ENCODE measurements around the gene ARID3C. TPM values are rescaled to one million over a fixed set of nuclear protein-coding genes. Genes with fewer than 3 reads are reported as not detected.

The ARID3C gene
- total RNA-seq, 8 experiments from 2014 or later, result 0.05 to 0.71 (median 0.16) TPM; not detected in 4

DNA sequence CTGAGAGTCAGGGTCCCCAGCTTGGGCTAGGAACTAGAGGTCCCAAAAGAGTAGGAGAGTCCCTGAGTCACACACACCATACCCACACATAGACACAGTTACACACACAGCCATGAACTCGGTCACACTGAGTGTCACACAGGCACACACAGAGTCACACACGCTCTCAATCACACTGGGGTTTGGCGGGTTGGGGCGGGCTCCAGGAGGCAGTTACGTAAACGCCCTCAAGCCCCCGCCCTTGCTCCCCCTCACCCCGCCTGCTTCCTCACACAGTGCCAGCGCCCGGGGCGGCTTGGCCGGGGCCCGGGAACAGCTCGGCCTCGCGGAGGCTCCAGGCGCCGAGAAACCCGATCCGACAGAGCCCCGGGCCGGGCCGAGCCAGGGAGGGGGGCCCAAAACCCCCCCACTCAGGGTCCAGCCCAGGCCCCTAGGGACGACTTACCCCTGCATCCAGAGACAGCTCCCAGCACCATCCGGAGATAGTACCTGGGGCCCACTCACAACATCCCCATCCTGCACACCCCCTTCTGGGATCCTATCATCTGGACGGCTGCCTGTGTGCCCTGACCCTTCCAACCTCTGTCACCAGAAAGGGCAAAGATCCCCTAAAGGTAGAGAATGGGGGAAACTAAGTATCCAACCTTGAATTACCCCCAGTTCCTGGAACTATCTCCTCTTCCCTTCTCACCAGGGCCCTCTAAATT lies 35.8 kb downstream of the ARID3C start:
- peaks cover 20 to 23% of the 10 kb centered on the region in 2 donors for H3K4me1 ChIP-seq (replicated peaks in 1 of 2)

DNA sequence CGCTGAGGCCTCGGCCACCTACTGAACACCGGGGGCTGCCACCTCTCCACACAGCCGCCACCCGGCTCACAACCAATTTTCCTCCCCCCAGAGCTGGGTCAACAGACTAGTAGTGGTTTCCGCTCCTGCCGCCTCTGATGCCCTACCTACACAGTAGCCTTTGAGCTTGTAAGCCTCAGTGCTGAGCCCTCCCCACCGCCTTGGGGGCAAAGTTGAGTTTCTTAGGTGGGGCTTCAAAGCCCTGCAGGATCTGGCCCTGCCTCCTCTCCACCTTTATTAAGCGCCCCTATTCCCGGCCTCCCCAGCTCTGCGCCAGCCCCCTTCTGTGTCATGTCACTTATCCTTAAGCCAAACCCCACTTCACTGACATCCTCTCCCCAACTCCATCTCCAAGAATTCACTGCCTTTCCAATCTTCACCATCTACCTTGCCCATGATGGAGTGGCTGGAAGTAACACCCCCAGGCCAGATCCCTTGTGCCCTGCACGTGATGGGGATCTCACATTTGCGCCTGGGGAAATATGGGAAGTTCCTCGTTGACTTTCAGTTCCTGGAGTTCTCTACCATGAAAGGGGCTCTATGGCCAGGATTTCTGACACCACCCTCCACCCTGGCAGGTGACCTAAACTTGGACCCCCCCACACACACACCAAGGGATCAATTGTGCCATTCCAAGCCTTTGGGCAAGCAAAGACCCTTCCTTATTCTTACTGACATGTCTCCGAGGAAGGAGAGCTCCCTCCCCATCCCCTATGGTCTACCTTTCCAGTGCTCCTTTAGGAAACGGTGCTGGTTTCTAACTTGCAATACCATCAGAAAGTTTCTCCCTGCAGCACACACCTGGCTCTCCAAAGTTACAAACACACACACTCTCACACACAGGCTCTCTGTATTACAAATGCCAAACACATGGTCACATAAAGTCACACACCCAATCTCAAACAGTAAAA lies 36.7 kb downstream of the ARID3C start:
- 20 to 100% (median 68%) methylated on average over 1 to 12 of the region's 16 CpGs; no CpG with 5 or more reads in 4 of the 10 experiments for WGBS, 10 experiments
- Histone ChIP-seq H3K4me3 (no peak overlapping the region), H3K27ac (no peak overlapping the region), H3K4me1 (replicated peaks in 1 of 2) (peaks cover 27 to 30% of the 10 kb centered on the region in 2 donors)
- peak in 1 of 8 experiments; percentile 1 for ATAC-seq (replicated peaks in 6 of 8)
- in situ Hi-C loops (cut with MboI; ENCODE audit: low pct_unique_long_range_greater_than_20kb in 2 of 9, low sequenced_read_pairs in 9 of 9, unreplicated experiment in 9 of 9), result no loop called here

More for the DNA sequence above, 35.8 kb downstream of the ARID3C start:
- WGBS, 10 experiments, result 45% methylated on average over 2 of the region's 26 CpGs; no CpG with 5 or more reads in 9 of the 10 experiments
- in situ Hi-C loops (cut with MboI; ENCODE audit: low pct_unique_long_range_greater_than_20kb in 2 of 9, low sequenced_read_pairs in 9 of 9, unreplicated experiment in 9 of 9), result no loop called here
- Histone ChIP-seq H3K4me3 (no peak overlapping the region), H3K27ac (no peak overlapping the region)
- ATAC-seq (replicated peaks in 6 of 8), result peak in 6 of 8 experiments; percentile 5 to 77 (median 39)

GRCh38 chr9:34591248-34591916 lies 37.5 kb downstream of the ARID3C start:
- ATAC-seq (replicated peaks in 6 of 8), result peak; percentile 42 to 84 (median 52)
- Histone ChIP-seq H3K27ac (no peak overlapping the region), H3K4me1 (replicated peaks in 1 of 2) (peaks cover 35 to 38% of the 10 kb centered on the region in 2 donors), H3K4me3 (peak overlapping the region in 1 of 5 donors; percentile 3)
- in situ Hi-C loops (cut with MboI; ENCODE audit: low pct_unique_long_range_greater_than_20kb in 2 of 9, low sequenced_read_pairs in 9 of 9, unreplicated experiment in 9 of 9), result no loop called here
- WGBS, 10 experiments, result 0 to 60% (median 46%) methylated on average over 2 to 9 of the region's 60 CpGs; no CpG with 5 or more reads in 5 of the 10 experiments

DNA sequence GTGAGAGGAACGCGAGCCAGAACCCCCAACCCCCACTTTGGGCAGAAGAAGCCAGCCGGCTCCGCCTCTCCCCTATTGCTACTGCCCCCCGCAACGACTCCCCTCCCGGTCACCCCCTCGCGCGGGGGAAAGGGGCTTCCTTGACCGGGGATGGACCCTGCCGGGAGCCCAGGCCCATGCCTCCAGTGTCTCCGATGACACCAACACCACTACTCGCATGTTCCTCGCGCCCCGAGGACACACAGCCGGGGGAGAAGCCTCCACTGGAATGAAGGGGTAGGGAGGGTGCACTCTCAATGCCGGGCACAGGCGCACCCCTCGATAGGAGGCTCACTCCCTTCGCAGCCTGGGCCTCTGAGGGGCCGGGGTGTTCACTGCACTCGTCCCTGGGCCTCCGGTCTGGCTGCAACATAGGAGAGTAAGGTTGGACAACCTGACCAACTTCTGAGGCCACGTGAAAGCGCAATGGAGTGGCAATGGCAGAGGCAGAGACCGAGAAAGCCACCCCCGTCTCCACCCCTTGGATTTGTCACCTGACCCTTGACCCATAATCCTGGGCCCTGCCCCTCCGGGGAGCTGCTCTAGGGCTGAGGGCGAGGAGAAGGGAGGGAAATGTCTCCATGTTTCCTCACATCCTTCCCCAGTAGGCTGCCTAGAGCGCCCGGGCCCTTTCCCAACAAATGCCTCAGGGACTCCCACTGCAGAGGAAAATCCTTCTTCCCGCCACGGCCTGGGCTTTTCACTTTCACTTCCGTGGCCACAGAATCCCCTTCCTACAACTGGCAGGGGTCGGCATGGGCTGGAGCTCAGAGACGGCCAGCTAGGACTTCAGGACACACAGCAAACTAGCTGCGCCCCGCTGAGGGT lies 38.3 kb downstream of the ARID3C start:
- Histone ChIP-seq H3K4me1 (replicated peaks in 1 of 2) (peaks cover 43 to 46% of the 10 kb centered on the region in 2 donors), H3K27ac (peak overlapping the region; percentile 76 to 88), H3K4me3 (peak overlapping the region; percentile 52 to 81 (median 71))
- 0 to 80% (median 60%) methylated on average over 1 to 6 of the region's 40 CpGs; no CpG with 5 or more reads in 3 of the 10 experiments for WGBS, 10 experiments
- ATAC-seq (replicated peaks in 6 of 8), result peak in 2 of 8 experiments; percentile 1
- in situ Hi-C loops (cut with MboI; ENCODE audit: low pct_unique_long_range_greater_than_20kb in 2 of 9, low sequenced_read_pairs in 9 of 9, unreplicated experiment in 9 of 9), result no loop called here

DNA sequence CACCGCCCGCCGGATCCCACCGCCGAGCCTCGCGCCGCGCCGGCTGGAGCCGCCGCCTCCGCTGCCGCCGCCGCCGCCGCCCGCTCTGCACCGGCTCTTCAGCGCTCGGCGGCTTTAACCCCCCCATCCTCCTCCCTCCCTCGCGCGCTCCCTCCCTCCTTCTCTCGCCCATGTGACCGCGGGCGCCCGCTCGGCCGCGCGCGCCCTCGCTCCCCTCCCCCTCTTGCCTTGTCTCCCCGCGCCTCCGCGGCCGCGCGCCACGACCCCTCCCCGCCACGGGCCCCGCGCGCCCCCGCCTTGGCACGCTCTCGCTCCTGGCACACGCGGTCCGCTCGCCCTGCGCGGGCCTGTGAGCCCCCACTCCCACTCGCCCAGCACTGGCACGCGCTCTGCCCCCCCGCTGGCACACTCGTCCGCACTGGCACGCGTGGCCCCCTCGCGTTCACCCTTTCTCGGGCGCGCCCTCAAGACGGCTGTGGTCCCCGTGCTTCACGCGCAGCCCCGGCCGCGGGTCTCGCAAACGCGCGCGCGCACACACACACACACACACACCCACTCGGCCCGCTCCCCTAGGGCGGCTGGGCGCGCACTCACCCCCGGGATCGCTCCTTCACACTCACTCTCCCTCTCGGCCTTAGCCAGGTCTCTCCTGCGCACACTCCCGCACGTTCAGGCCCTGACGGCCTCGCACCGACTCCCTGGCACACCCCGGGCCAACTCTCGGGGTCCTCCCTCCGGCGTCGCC lies 39.1 kb downstream of the ARID3C start, which contains the start of gene CNTFR:
Gene CNTFR (minus strand): TSS at position 89 of the 745 bp plus-strand sequence. CDS start 20,743 bp downstream, outside the sequence.
- H3K4me1 ChIP-seq (replicated peaks in 1 of 2), result peaks cover 47 to 49% of the 10 kb centered on the region in 2 donors
- H3K27ac ChIP-seq, result peak within 1 kb of the TSS; percentile 76 to 88
- peak within 1 kb of the TSS; percentile 52 to 81 (median 71) for H3K4me3 ChIP-seq
- in situ Hi-C loops (cut with MboI; ENCODE audit: low pct_unique_long_range_greater_than_20kb in 2 of 9, low sequenced_read_pairs in 9 of 9, unreplicated experiment in 9 of 9), result no loop called here
- no CpG with 5 or more reads among the region's 104 CpGs for WGBS, 10 experiments
- ATAC-seq (replicated peaks in 6 of 8), result peak in 7 of 8 experiments; percentile 13 to 75 (median 67)

DNA sequence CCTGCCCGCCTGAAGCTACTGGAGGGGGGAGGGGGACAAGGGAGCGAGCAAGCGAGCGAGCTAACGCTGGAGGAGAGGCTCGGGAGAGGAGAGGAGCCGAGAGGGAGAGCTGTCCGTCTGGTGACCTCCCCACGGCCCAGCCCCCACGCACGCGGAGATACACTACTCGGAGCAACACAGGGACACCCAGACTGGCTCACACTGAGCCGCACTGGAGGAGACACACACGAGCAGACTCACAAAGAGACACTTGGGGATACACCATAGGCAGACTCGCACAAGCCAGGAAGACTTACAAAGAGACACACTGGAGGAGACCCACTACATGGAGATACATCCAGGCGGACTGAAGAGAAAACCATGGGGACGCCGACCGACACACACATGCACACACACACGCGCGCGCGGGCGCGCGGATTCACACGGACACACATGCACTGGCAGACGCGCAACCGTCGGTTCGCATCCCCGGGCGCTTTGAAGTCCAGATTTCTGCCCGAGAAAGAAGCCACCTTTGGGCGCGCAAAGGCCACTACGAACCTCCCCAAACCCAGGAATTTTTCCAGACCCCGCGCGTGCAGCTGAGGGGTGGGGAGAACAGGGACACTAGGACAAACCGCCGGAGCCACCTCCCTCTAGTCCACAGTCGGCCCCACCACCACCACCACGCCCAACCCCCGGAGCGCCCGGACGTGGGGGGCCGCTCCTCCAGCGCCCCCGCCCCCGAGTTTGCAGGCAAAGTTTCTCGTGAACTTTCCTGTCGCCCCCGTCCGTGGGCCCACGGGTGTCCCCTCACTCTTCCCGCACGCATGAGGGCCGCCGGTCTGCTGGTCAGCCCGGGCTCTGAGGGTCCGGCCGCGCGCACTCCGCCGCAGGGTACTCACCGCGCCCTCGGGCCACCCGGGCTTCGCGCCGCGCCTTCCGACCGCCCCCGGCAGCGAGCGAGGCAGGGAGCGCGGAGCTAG lies 39.9 kb downstream of the ARID3C start:
- Histone ChIP-seq H3K27ac (peak overlapping the region; percentile 9 to 88), H3K4me3 (peak overlapping the region; percentile 52 to 81 (median 71)), H3K4me1 (replicated peaks in 1 of 2) (peaks cover 56 to 57% of the 10 kb centered on the region in 2 donors)
- 0 to 4% (median 0%) methylated on average over 1 to 23 of the region's 86 CpGs; no CpG with 5 or more reads in 4 of the 10 experiments for WGBS, 10 experiments
- ATAC-seq (replicated peaks in 6 of 8), result peak in 6 of 8 experiments; percentile 5 to 40 (median 34)
- in situ Hi-C loops (cut with MboI; ENCODE audit: low pct_unique_long_range_greater_than_20kb in 2 of 9, low sequenced_read_pairs in 9 of 9, unreplicated experiment in 9 of 9), result no loop called here

DNA sequence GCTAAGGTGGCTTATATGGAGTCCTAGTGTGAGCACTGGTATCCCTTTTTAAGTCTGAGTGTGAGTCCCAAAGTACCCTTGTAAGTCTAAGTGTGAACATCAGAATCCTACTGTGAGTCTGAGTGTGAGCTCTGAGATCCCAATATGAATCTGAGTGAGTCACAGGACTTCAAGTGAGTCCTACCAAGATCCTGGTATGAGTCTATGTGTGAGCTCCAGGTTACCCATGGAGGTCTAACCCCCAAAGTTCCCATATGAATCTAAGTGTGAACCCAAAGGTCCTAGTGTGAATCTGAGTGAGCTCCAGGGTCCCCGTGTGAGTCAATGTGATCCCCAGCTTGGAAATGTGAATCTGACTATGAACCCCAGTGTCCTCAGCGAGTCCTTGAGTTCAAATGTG lies 41.6 kb downstream of the ARID3C start:
- Histone ChIP-seq H3K27ac (no peak overlapping the region), H3K4me3 (peak overlapping the region in 3 of 5 donors; percentile 52 to 81 (median 70)), H3K4me1 (replicated peaks in 1 of 2) (peaks cover 64 to 69% of the 10 kb centered on the region in 2 donors)
- 57 to 100% (median 88%) methylated on average over 1 to 2 of the region's 2 CpGs; no CpG with 5 or more reads in 5 of the 10 experiments for WGBS, 10 experiments
- no peak for ATAC-seq (replicated peaks in 6 of 8)
- in situ Hi-C loops (cut with MboI; ENCODE audit: low pct_unique_long_range_greater_than_20kb in 2 of 9, low sequenced_read_pairs in 9 of 9, unreplicated experiment in 9 of 9), result no loop called here

DNA sequence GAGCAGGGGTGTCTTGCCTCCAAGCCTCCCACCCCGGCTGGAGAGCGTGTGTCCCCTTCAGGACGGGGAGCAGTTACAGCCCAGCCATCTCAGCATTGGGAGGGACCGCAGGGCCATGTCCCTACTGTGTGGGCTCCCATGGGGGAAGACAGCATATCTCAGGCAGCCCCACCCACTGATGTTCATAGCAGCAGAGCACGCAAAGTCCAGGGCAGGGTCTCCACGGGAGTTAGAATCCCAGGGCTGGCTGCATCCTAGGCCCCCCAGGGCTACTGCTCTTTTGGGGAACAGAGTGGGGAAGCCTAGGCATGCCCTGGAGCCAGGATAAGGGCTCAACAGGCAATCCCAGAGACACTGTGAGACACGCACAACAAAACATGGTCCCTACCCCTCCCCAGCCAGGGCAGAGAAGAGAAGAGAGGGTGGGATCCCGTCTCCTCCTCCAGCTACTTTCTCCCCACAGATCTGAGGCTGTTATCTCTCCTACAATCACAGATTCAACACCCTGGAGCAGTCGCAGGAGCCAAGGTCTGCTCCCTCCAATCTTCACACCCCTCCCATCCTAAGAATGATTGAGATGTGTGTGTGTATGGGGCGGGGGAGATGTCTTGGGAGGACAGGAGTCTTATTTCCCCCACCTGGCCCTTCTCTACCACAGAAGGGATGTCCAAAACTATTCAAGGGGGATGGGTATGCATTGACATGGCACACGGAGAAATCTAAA lies 42.8 kb downstream of the ARID3C start:
- peaks cover 67 to 73% of the 10 kb centered on the region in 2 donors for H3K4me1 ChIP-seq (replicated peaks in 1 of 2)
- 40 to 100% (median 61%) methylated on average over 1 to 5 of the region's 11 CpGs; no CpG with 5 or more reads in 3 of the 10 experiments for WGBS, 10 experiments

GRCh38 chr9:34584970-34585369 lies 43.9 kb downstream of the ARID3C start:
- H3K4me3 ChIP-seq, result no peak overlapping the region
- in situ Hi-C loops (cut with MboI; ENCODE audit: low pct_unique_long_range_greater_than_20kb in 2 of 9, low sequenced_read_pairs in 9 of 9, unreplicated experiment in 9 of 9), result no loop called here
- H3K4me1 ChIP-seq (replicated peaks in 1 of 2), result peaks cover 68 to 74% of the 10 kb centered on the region in 2 donors
- no peak overlapping the region for H3K27ac ChIP-seq
- 0 to 100% (median 93%) methylated on average over 1 to 5 of the region's 5 CpGs; no CpG with 5 or more reads in 5 of the 10 experiments for WGBS, 10 experiments
- no peak for ATAC-seq (replicated peaks in 6 of 8)

More for the DNA sequence above, 42.8 kb downstream of the ARID3C start:
- no peak for ATAC-seq (replicated peaks in 6 of 8)
- peak overlapping the region in 1 of 5 donors; percentile 13 for H3K4me3 ChIP-seq
- in situ Hi-C loops (cut with MboI; ENCODE audit: low pct_unique_long_range_greater_than_20kb in 2 of 9, low sequenced_read_pairs in 9 of 9, unreplicated experiment in 9 of 9), result no loop called here
- no peak overlapping the region for H3K27ac ChIP-seq

DNA sequence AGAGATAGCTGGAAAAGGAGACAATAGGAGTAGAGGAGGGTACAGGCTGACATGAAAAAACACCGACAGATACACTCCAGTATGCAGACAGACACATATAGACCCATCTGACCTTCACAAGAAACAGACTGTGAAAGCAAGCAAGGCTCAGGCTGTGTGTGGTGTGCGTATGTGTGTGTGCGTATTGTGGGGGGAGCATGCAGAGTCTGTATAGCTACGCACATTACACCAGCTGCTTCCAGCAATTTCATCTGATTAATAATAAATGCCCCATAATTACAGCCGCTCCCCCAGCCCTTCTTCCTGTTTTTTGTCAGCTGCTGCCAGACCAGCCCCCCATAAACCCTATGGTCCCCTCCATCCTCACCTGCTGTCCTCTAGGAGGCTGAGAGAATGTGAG lies 46.1 kb downstream of the ARID3C start:
- in situ Hi-C loops (cut with MboI; ENCODE audit: low pct_unique_long_range_greater_than_20kb in 2 of 9, low sequenced_read_pairs in 9 of 9, unreplicated experiment in 9 of 9), result no loop called here
- 20 to 100% (median 77%) methylated on average over 1 to 5 of the region's 5 CpGs; no CpG with 5 or more reads in 4 of the 10 experiments for WGBS, 10 experiments

More for the DNA sequence above, 46.1 kb downstream of the ARID3C start:
- no peak overlapping the region for H3K4me3 ChIP-seq
- peak overlapping the region; percentile 17 to 35 for H3K27ac ChIP-seq
- H3K4me1 ChIP-seq (replicated peaks in 1 of 2), result peaks cover 80 to 84% of the 10 kb centered on the region in 2 donors
- ATAC-seq (replicated peaks in 6 of 8), result no peak
